Fibroblast of lung (primary cell): ENCODE measurements around the gene LRCH2. TPM values are rescaled to one million over a fixed set of nuclear protein-coding genes. Genes with fewer than 3 reads are reported as not detected.
A peak's percentile ranks its signal among the peaks of the same experiment; 100 is the strongest.

Experiments used
- DNase-seq, 2 donors: peaks; one replicate each; pipeline versions ENCODE4 v3.0.0 to v3.0.0-alpha.2; 2010; ENCODE audit warnings: low read depth in 2 of 2
- H2AFZ ChIP-seq: 2 replicates; pipeline ENCODE4 v1.5.1; 2012; ENCODE audit warnings: low read length, control low read depth, inconsistent platforms
- H3K27ac ChIP-seq: 2 replicates; pipeline ENCODE4 v1.5.1; 2011; ENCODE audit warnings: low read length, control low read depth; ENCODE audit not compliant: insufficient read depth
- H3K27me3 ChIP-seq: 2 replicates; pipeline ENCODE4 v1.5.1; 2011; ENCODE audit warnings: mild to moderate bottlenecking, low read length; ENCODE audit not compliant: control insufficient read depth, insufficient read depth
- H3K36me3 ChIP-seq: 2 replicates; pipeline ENCODE4 v1.5.1; 2011; ENCODE audit warnings: low read length; ENCODE audit not compliant: control insufficient read depth, insufficient read depth
- H3K4me1 ChIP-seq: 2 replicates; pipeline ENCODE4 v1.5.1; 2011; ENCODE audit warnings: low read length; ENCODE audit not compliant: control insufficient read depth, insufficient read depth; ENCODE audit errors: extremely low read depth
- H3K4me2 ChIP-seq: 2 replicates; pipeline ENCODE4 v1.5.1; 2011; ENCODE audit warnings: low read length, control low read depth; ENCODE audit not compliant: insufficient read depth; ENCODE audit errors: extremely low read depth
- H3K4me3 ChIP-seq, 4 experiments: fragments of 200-600 bp in 1 of 4; sonication (generic) in 1 of 4; replicated peaks in 1 of 4; 2 replicates each; pipeline ENCODE4 v1.5.1; 2011 to 2016; ENCODE audit warnings: low read length in 4 of 4, low read depth in 3 of 4, mild to moderate bottlenecking in 3 of 4, control low read depth in 2 of 4, inconsistent platforms in 1 of 4, mixed read lengths in 1 of 4; ENCODE audit not compliant: insufficient read depth in 1 of 4; ENCODE audit errors: control extremely low read depth in 1 of 4
- H3K79me2 ChIP-seq: 2 replicates; pipeline ENCODE4 v1.5.1; 2012; ENCODE audit warnings: mild to moderate bottlenecking, low read length, inconsistent platforms; ENCODE audit not compliant: control insufficient read depth, insufficient read depth
- H3K9ac ChIP-seq: 2 replicates; pipeline ENCODE4 v1.5.1; 2011; ENCODE audit warnings: mild to moderate bottlenecking, low read length, control low read depth; ENCODE audit not compliant: insufficient read depth
- H3K9me3 ChIP-seq: 2 replicates; pipeline ENCODE4 v1.5.1; 2012; ENCODE audit warnings: low read depth, low read length; ENCODE audit not compliant: control insufficient read depth, insufficient read depth
- H4K20me1 ChIP-seq: 2 replicates; pipeline ENCODE4 v1.5.1; 2011; ENCODE audit warnings: low read length; ENCODE audit not compliant: control insufficient read depth, insufficient read depth; ENCODE audit errors: extremely low read depth
- CTCF ChIP-seq, 2 donors: IDR thresholded peaks in 1 of 2; conservative IDR thresholded peaks in 1 of 2; 1 replicate in 1 of 2; 2 replicates in 1 of 2; pipeline ENCODE4 v1.5.1; 2011 to 2012; ENCODE audit warnings: low read length in 2 of 2, control low read depth in 1 of 2, inconsistent platforms in 1 of 2, low read depth in 1 of 2, mild to moderate bottlenecking in 1 of 2
- EZH2 ChIP-seq: IDR thresholded peaks from 2 replicates; pipeline ENCODE4 v1.5.1; 2012; ENCODE audit warnings: low read length, control low read depth, mild to moderate bottlenecking; ENCODE audit errors: missing control alignments
- polyA plus RNA-seq, 2 donors: library from polyadenylated mRNA; depleted of rRNA in 1 of 2; stranded (reverse) in 1 of 2; unstranded in 1 of 2; fragments of >200 nt; gene quantifications; 2 replicates each; pipeline ENCODE4 v1.2.1, GENCODE V29; 2011 to 2012; ENCODE audit warnings: missing spikeins in 1 of 2
- total RNA-seq: library from RNA; depleted of rRNA; stranded (reverse); fragments of >200 nt; gene quantifications from 2 replicates; pipeline ENCODE4 v1.2.1, GENCODE V29; 2014

The LRCH2 gene
- total and polyA plus RNA-seq, 2 donors (not counting 1 experiment from before 2014, with no cell fraction given) = 7.9 to 19.5 TPM

GRCh38 chrX:115174548-115174947, 59.3 kb downstream of the LRCH2 start:
- DNase-seq = peak; percentile 1 to 10
- no peak overlapping the region for H3K27ac ChIP-seq

GRCh38 chrX:115173181-115173580, 60.7 kb downstream of the LRCH2 start:
- H3K4me1 ChIP-seq = no peaks in the 10 kb centered on the region
- no peak overlapping the region for H3K27ac ChIP-seq
- H3K4me3 ChIP-seq = no peak overlapping the region
- no peak for DNase-seq
- no peak overlapping the region for H3K9ac ChIP-seq
- no peak overlapping the region for H2AFZ ChIP-seq
- no peak overlapping the region for H3K4me2 ChIP-seq
- no peaks in the 10 kb centered on the region for H3K27me3 ChIP-seq
- no peaks in the 10 kb centered on the region for H3K36me3 ChIP-seq
- TF ChIP-seq EZH2 = no peak
- no peak for TF ChIP-seq CTCF (conservative IDR thresholded peaks at IDR 0.05 in 1 of 2, IDR thresholded peaks at IDR 0.05 in 1 of 2; ENCODE audit: low read depth in 1 of 2, low read length in 2 of 2)
- no peaks in the 10 kb centered on the region for H4K20me1 ChIP-seq
- H3K79me2 ChIP-seq = no peaks in the 10 kb centered on the region
- no peaks in the 10 kb centered on the region for H3K9me3 ChIP-seq

More at GRCh38 chrX:115174548-115174947, 59.3 kb downstream of the LRCH2 start:
- TF ChIP-seq EZH2 (no peak), CTCF (conservative IDR thresholded peaks at IDR 0.05 in 1 of 2, IDR thresholded peaks at IDR 0.05 in 1 of 2; ENCODE audit: low read depth in 1 of 2, low read length in 2 of 2) (no peak)
- H4K20me1 ChIP-seq = no peaks in the 10 kb centered on the region
- no peak overlapping the region for H2AFZ ChIP-seq
- H3K27me3 ChIP-seq = no peaks in the 10 kb centered on the region
- no peak overlapping the region for H3K9ac ChIP-seq
- H3K4me3 ChIP-seq = no peak overlapping the region
- no peaks in the 10 kb centered on the region for H3K4me1 ChIP-seq
- no peaks in the 10 kb centered on the region for H3K9me3 ChIP-seq
- no peaks in the 10 kb centered on the region for H3K79me2 ChIP-seq
- no peak overlapping the region for H3K4me2 ChIP-seq
- H3K36me3 ChIP-seq = no peaks in the 10 kb centered on the region

GRCh38 chrX:115147220-115147619, 86.7 kb downstream of the LRCH2 start:
- H3K4me1 ChIP-seq = no peaks in the 10 kb centered on the region
- no peaks in the 10 kb centered on the region for H4K20me1 ChIP-seq
- TF ChIP-seq EZH2 (no peak), CTCF (conservative IDR thresholded peaks at IDR 0.05 in 1 of 2, IDR thresholded peaks at IDR 0.05 in 1 of 2; ENCODE audit: low read depth in 1 of 2, low read length in 2 of 2) (no peak)
- no peaks in the 10 kb centered on the region for H3K27me3 ChIP-seq
- no peaks in the 10 kb centered on the region for H3K79me2 ChIP-seq
- no peak overlapping the region for H3K9ac ChIP-seq
- H3K9me3 ChIP-seq = no peaks in the 10 kb centered on the region
- H3K4me2 ChIP-seq = no peak overlapping the region
- no peak overlapping the region for H2AFZ ChIP-seq
- peak; percentile 8 to 42 for DNase-seq
- H3K36me3 ChIP-seq = no peaks in the 10 kb centered on the region
- H3K4me3 ChIP-seq = no peak overlapping the region
- no peak overlapping the region for H3K27ac ChIP-seq
